ENCODE data around the gene TSPY1. TPM values are rescaled to one million over a fixed set of nuclear protein-coding genes. Genes with fewer than 3 reads are reported as not detected.

The TSPY1 gene
- polyA plus RNA-seq, 1 donor (not counting 4 experiments of a cell fraction or from before 2014, with no cell fraction given) = not detected

Other genes with a start within 250 kb of the TSPY1 start
- not detected in 3 replicates for gene TSPY4, start 129.5 kb upstream of the TSPY1 start, polyA plus RNA-seq
- not detected in 3 replicates for gene TSPY8, start 109.2 kb upstream of the TSPY1 start, polyA plus RNA-seq
- gene TSPY3, start 68.5 kb upstream of the TSPY1 start, polyA plus RNA-seq = not detected in 3 replicates
- gene TSPY9, start 20.3 kb downstream of the TSPY1 start, polyA plus RNA-seq = not detected in 3 replicates
- not detected in 3 replicates for gene TSPY10, start 60.9 kb downstream of the TSPY1 start, polyA plus RNA-seq